DMS 273 treated with DMSO at 0.1 percent for 48 hours (cell line): ENCODE data around the gene SPP1.
"Not testable (repeated sequence)": the region's sequence is repeated elsewhere in the genome, so short reads cannot be mapped to it uniquely, and the experiment has no call there.

Experiments
- DNase-seq: peaks from one replicate; lab custom pipeline; 2025; lab: John Stamatoyannopoulos, UW

Gene SPP1

GRCh38 chr4:87975466-87975865 is at the start of gene SPP1:
Gene SPP1, plus strand, starts transcription at chr4:87975714. Its CDS starts 1,182 bp downstream, at chr4:87976896.
- DNase-seq = no peak

DNA sequence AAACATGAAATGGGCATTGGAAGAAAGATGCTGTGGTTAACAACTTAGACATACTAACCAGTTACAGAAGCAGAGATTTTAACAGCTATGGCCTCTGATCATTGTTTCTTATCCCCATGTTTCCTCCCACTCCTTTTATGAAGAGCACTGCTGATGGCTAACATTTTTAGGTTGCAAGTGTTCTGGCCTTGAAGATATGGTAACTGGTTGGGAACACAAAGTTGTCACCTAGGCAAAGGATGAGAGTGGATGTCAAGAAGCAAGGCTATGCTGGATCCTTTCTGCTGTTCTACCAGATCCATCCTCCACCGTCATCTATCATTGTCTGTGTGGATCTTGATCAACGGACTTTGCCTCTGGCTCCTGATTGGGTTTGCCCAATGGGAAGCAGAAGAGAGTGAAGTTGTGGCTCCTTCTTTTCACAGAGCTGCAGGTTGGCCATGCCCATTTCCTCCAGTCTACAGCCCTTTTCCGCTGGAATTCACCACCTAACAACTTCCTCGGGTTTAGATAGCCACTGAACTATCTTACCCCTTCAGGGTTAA is 48.9 kb upstream of the SPP1 start:
- no peak for DNase-seq

- no peak for DNase-seq
These were observed 44.9 kb upstream of the SPP1 start for GRCh38 chr4:87930629-87931028.

GRCh38 chr4:87931932-87932331 is 43.6 kb upstream of the SPP1 start:
- DNase-seq = no peak

- no peak for DNase-seq
These were observed 42.8 kb upstream of the SPP1 start for GRCh38 chr4:87932718-87933141.

- DNase-seq = no peak
These were observed 42.2 kb upstream of the SPP1 start for GRCh38 chr4:87933337-87933736.

DNA sequence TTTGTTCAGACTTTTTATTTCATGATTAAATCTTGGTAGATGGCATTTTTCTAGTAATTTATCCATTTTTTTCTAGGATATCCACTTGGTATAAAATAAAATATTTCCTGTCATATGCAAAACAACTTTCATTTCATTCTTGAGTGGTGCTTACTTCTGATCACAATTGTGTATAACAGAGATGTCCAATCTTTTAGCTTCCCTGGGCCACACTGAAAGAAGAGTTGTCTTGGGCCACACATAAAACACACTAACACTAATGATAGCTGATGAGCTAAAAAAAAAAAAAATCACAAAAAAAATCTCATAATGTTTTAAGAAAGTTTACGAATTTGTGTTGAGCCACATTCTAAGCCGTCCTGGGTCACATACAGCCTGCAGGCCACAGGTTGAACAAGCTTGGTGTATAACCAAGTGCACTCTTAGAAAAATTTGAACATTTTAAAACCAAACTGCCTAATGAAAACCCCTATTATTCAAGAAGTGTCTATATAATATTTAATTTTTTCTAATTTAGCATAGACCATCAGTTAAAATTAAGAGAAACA is 41.3 kb upstream of the SPP1 start:
- no peak for DNase-seq

DNA sequence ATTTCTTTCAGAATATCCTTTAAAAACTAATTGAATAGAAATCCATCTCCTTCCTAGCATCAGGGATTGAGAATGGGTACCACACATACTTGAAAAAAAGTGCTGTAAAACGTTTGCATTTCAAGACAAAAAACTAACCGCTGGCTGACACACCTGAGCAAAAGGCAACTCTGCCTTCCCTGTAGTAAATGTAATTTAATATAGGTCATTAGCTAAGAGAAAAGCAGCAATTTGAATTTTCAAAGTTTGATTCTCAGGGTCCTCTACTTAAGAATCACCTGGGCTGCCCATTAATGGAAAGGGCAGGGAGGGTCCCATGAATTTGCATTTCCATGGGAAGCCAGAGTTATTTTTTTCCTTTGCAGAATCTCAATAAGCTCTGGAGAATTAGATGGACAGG is 40.5 kb upstream of the SPP1 start:
- no peak for DNase-seq

DNA sequence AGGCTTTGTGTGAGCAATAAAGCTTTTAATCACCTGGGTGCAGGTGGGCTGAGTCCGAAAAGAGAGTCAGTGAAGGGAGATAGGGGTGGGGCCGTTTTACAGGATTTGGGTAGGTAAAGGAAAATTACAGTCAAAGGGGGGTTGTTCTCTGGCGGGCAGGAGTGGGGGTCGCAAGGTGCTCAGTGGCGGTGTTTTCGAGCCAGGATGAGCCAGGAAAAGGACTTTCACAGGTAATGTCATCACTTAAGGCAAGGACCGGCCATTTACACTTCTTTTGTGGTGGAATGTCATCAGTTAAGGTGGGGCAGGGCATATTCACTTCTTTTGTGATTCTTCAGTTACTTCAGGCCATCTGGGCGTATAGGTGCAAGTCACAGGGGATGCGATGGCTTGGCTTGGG is 39.6 kb upstream of the SPP1 start:
- DNase-seq = not testable (repeated sequence)

DNA sequence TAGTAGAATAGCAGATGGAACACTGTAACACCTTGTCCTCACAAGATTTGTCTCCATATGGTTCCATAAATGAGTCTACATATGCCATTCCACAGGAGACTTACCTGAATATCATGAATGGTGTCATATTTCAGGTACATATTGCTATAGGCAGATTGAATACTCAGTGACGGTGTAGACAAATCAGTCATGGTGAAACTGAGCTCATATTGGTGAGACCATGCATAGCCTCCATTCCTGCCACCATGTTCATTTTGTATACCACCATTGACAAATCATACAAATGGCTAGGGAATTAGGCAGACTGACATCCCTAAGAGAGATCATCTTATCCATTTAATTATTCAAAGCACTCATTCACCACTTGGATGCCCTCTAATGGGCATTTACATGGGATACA is 38.0 kb upstream of the SPP1 start:
- no peak for DNase-seq

DNA sequence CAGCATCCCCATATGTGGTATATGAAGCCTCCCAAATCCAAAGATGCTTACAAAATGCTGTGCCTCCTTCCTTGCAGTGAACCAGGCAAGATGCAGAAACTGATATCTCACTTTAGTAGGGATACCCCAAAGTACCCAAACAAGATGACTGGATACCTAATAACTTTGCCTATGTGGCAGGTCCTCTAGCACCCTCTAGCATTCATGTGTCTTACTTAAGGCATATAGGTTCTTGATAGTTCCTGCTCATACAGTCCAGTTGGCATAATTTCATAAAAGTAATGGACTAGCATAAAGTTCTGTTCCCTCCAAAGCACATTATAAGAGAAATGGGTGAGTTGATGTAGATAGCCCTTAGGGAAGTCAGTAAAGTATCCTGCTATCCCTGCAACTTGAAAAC is 36.8 kb upstream of the SPP1 start:
- DNase-seq = no peak

- no peak for DNase-seq
These were observed 35.4 kb upstream of the SPP1 start for GRCh38 chr4:87939978-87940690.

GRCh38 chr4:87940809-87941208 is 34.7 kb upstream of the SPP1 start:
- DNase-seq = not testable (repeated sequence)

DNA sequence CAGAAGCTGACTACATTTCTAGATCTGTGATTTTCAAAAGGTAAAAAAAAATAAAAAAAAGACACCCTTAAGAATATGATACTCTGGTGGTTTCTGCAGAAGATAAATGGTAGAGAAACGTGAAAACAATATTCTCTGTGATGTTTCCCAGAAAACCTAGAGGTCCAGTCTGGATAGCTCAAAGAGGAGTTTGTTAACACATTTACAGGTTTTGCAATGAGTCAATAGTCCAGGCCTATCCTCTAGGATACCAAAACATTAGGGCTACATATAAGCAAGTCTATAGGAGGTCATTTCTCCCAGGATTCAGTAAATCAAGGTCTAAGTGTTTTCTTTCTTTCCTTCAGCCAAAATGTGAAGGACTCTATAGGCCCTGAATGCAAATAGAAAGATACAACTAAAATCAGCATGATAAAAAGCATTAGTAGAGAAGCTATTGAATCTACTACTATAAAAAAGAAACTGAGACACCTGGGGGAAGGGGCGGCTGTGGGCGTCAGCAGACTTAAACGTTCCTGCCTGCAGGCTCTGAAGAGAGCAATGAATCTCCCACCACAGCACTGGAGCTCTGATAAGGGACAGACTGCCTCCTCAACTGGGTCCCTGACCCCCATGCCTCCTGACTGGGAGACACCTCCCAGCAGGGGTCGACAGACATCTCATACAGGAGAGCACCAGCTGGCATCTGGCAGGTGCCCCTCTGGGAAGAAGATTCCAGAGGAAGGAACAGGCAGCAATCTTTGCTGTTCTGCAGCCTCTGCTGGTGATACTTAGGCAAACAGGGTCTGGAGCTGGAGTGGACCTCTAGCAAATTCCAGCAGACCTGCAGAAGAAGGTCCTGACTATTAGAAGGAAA is 33.7 kb upstream of the SPP1 start:
- DNase-seq = no peak

GRCh38 chr4:87943660-87944149 is 31.8 kb upstream of the SPP1 start:
- no peak for DNase-seq

- no peak for DNase-seq
These were observed 30.5 kb upstream of the SPP1 start for GRCh38 chr4:87944967-87945366.

DNA sequence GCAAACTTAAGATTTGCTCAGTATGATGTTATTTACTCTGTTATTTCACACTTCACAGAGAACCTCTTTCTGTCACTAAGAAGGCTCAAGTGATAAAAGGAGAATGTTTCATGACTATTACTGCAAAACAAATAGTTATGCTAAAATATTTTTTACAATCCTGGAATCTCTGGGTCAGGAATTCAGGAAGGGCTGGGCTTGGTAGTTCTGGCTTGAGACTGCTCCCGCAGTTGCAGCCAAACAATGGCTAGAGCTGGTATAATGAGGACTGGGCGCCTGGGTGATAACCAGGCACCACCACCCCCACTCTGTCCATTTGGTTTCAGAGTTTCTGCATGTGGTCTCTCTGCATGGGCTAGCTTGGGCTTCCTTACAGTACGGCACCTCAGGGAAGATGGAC is 28.7 kb upstream of the SPP1 start:
- DNase-seq = no peak

GRCh38 chr4:87947381-87948160 is 27.9 kb upstream of the SPP1 start:
- no peak for DNase-seq

DNA sequence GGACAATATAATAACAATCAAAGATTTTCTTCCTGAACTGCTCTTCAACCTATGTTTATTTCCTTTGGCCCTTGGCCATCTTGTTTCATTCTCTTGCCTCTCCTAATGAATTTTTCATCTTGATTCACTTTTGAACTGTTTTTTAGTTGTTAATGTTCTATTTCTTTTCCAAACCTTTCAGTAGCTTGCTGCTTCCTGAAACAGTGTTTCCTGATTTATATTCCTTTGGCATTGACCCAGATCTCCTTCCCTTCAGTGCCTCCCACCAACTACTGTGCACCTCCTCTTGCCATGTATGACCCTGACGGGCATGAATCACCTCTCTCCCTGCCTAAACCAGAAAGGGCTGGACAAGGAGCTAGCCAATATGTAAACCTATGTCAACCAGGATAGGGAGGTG is 25.6 kb upstream of the SPP1 start:
- no peak for DNase-seq

DNA sequence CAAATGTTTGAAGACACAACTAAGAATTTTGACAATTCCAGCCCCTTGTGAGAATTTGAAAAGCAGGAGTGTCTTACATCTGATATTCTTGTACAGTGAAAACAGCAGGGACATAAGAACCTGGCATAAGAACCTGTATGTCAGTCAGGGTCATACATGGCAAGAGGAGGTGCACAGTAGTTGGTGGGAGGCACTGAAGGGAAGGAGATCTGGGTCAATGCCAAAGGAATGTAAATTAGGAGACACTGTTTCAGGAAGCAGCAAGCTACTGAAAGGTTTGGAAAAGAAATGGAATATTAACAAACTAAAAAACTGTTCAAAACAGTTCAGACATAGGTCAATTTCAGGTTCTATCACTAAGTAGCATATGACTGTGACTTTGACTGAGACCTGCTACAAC is 25.0 kb upstream of the SPP1 start:
- no peak for DNase-seq

- DNase-seq = no peak
These were observed 24.5 kb upstream of the SPP1 start for GRCh38 chr4:87950936-87951511.
